GM18499 (cell line): Measurements from ENCODE around the gene FSTL4.
"Not testable (repeated sequence)": the region's sequence is repeated elsewhere in the genome, so short reads cannot be mapped to it uniquely, and the experiment has no call there.

Experiments used
- ATAC-seq: cut with Tn5 transposase; IDR thresholded peaks from one replicate; pipeline ENCODE4 v1.9.1; 2021; ENCODE audit warnings: moderate number of reproducible peaks; ENCODE audit not compliant: insufficient read depth, unreplicated experiment

The FSTL4 gene

DNA sequence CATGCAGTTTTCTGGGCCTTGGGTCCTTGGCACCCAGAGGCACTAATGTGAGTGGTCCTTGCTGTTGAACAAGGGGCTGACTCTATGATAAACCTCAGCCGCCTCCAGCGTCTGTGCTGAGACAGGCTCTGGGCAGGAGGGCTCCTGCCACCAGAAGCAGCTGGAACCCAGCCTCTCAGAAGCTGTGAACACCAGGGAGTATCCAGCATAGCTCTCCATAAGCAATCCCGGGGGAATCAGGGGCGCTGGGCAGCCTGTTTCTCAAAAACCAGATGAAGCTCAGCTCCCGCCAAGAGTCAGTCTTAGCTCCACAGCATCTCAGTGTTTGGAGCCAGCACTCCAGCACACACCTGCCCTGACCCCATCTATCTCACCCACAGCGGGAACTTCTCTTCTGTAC is 390.3 kb downstream of the FSTL4 start:
- ATAC-seq, result no peak

DNA sequence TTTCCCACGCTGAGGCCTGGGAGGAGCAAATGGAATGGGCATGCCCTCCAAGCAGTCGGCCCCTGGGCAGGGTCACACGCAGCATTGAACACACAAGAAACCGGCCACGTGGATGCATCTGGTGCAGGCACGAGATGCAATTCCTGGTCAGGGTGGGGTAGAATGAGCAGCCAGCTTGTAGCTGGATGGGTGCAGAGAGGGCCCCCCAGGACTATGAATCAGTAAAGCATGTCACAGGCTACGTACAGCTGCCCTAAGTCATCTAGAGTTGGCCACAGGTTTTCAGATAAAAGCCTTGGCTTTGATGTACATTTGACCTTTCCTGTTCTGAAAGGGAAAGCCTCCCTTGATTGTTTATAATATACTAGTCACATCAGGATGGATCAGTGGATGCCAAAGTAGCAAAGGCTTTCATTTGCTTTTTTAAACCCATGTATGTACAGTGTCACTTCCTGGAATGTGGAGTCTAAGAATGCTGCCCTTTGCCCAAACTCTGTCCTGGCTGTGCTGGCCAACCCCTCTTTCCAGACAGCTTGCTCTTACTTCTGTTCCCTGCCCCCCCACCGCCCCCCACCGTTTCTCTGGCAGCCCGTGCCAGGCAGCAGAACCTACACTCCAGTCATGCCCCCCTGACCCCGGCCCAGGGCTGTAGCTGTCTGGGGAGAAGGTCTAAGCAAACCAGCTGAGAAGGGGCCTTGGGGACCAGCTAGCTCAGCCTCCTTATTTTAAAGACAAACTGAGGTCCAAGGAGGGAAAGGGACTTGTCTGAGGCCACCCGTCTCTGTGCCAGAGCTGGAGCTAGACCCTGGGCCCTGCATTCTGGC is 391.3 kb downstream of the FSTL4 start:
- no peak for ATAC-seq

DNA sequence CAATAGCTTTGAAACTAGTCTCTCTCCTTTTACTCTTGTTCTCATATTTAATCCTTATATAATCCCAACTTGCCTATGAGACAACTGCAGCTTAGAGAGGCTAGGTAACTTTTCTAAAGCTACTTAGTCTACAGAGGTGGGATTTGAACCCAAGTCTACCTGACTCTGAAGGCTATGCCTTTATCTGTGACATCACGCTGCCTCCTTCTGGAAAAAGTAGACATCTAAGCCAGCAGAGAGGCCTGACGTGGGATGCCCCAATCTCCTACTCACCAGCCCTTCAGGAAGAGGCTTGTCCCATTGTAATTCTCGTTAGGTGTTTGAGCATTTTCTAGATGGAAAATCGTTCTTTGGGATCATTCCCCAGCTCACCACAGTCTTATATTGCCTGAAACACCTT is 393.0 kb downstream of the FSTL4 start:
- no peak for ATAC-seq

DNA sequence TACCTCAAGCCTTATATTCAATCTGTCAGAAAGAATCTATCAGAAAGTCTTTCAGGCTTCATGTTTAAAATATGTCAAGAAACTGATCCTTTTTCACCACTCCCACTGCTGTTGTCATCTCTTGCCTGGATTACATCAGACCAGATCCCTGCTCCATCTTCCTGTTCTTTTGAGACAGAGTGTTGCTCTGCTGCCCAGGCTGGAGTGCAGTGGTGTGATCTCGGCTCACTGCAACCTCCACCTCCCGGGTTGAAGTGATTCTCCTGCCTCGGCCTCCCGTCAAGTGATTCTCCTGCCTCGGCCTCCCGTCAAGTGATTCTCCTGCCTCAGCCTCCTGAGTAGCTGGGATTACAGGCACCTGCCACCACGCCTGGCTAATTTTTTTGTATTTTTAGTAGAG is 396.2 kb downstream of the FSTL4 start:
- not testable (repeated sequence) for ATAC-seq

DNA sequence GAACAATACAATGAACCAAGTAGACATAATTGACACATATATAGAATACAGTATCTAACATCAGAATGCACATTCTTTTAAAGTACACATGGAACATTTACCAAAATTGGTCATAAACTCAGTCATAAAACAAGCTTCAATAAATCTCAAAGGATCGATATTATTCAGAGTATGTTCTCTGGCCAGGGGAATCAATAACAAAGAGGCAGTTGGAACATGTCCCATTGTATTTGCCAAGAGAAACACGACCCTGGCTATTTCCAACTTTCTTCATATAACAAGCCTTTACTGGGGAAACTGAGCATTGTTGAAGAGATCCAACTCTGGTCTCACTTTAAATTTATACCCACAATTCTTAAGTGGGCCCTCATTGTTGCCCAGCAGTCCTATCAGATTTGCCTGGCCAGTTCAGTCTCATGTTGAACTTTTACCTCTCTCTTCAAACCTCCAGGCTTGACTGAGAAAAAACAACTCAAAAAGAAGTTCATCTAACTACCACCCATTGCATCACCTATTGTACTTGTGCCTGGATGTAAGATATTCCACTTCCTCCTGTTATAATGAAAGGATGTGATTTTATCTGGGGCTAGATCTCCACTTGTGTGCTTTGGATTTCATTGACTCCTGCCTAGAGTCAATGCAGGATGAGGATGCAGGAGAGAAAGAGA is 398.1 kb downstream of the FSTL4 start:
- no peak for ATAC-seq

DNA sequence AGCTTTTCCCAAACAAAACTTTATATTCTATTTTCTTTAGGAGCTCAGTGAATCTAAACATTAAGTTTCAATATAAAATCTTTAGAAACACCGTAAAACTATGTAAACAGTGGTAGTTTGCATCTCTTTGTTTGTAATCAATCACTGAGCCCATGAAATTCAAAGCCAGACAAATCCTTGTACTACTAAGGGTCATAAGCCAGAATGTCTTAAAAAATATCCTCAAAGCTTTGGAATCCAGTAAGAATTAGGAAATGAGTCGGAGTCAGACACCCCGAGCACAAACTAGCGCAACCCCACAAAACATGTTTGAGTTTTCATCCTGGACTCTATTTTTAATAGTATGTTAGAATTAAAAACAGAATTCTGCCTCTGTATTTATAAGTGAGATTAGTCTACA is 406.7 kb downstream of the FSTL4 start:
- no peak for ATAC-seq

DNA sequence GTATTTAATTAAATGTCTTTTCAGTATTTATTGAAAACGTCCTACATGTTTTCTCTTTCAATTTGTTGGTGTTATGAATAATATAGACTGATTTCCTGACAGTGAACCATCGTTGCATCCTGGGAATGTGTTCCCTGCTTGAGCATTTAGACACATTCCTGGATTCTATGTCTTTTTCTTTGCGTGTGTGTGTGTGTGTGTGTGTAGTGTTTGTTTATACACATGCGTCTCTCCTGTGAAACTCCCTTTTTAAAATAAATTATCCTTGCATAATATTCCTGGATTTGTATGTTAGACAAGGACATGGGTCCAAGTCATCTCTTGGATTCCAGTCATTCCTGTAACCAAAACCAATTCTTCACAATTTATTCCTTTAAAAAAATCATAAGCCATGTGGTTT is 407.1 kb downstream of the FSTL4 start:
- no peak for ATAC-seq

DNA sequence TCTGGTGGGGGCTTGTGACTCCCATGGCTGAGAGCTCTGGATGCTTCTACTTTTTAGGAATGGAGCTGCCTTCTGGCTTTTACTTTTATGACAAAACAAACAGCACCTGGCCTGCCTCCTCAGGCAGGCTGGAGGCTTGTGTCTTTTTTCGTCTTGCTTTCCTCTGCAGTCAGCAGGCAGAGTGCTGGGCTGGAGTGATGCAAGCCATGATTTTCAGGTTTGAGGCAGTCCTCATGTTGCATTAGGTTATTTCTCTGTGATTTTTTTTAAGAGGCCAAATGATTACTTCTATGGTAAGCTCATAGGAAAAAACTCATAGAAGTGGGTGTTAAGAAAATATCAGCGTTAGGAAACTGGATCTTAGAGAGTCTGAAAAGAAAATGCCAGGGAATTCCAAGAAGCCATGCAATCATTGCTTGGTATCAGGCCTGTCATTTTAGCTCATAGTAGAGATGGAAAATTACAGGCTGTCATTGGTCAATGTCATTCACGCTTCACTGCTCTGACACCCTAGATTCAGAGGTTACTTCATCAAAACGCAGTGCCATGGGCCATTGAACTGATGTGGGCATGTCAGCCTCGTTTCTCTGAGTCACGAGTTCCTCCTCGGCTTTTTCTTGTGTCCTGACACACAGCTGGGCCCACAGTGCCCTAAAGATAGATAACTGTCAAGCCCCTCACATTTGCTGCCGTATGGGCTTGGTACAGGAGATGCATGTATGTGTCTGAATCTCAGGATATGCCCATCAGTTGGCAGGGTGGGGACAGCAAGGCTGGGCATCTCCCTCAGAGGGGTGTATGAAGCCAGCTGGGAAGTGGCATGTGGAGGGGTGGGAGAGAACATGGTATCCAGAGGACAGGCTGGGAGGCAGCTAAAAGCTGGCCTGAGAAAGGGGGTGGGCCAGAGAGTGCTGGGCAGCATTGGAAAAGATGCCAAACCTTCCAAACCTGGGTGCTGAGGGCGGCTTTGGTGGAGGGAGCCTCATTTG is 408.7 kb downstream of the FSTL4 start:
- ATAC-seq, result no peak

DNA sequence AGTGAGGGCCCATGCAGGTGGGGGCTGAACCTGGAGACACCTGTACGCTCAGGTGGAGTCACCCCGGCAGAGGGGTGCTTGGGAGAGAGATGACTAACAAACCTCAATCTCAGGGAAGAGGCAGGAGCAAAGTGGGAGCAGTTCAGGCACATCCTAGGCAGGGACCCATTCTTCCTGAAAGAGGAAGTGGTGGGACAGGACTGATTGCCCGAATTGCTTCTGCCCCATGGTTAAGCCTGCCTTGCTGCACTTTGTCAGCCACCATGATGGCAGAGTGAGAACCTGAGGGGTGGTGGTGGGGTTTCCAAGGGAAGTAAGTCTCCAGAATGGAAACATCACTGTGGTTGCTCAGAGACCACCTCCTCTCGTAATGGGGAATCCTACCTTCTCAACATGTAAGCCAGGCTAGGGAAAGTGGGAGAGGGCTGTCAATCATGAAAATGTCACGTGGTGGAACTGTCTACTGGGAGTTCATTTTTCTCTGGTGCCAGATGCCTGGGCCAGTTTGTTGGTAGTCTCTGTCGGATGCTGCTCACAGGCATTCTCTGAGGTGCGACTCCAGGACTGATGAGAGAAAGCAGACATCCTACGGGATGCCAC is 410.2 kb downstream of the FSTL4 start:
- ATAC-seq, result no peak

DNA sequence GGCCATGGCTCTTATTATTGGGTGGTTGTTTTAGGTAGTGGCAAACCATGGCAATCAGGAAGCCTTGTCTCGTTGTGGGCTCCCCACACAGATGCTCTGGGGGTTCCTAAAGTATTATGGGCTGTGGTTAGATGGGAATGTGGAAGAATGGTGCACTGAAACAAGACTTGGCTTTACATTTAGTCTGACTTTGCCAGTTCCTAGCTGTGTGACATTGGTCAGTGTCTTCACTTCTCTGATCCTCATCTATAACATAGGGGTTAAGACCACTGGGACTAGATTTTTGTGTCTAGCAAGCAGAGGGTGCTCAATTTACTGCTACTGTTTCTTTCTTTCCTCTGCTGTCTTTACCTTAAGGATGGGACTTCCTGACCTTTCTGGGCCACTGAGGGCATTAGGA is 411.0 kb downstream of the FSTL4 start:
- ATAC-seq, result no peak

DNA sequence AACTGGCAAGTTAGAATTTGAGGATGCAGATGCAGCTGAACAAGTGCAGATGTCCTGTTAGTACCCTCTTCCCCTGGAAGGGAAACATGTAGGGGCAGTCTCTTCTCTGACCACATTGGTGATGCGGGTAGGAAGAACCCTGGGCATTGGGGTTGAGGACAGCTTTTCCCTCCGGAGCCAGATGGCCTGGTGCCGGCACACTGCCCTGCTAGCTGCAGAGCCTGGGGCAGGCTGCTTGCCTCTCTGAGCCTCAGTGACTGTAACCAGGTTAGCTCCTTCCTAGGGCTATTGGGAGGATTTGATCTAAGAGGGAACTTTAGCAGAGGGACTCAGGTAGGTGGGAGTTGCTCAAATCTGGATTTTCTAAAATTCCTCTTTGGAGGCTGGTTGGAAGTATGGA is 412.1 kb downstream of the FSTL4 start:
- ATAC-seq, result no peak

DNA sequence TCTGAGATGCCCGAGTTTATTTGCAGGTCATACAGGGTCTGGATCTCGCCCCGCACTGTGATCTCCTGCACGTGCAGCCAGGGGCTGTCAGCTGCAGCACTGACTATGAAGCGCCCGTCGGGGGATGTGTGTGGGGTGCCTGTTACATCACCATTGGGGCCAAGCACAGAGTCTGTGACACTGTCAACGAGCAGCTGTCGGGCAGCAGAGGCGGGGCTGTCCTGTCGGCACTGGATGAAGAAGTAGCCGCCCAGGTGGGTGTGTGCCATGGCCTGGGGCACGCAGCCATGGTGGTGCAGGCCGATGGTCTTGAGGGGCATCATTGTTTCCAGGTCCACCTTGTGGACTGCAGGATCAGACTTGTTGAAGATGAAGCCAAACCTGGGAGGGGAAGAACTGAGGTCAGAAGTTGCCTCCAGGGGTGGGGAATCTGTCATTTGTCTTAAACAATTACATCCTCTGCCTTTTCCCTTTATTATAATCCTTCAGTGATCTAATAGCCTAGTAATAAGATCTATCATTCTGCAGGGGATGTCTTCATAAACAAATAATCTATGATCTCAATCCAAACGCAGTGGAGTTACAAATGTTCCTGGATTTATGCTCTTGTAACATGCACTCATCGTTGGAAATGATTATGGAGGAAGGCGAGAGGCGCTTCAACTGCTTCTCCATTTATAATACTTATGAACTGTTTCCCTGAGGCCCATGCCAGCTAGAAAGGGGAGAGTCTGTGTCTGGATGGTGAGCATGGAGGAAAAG is 412.7 kb downstream of the FSTL4 start:
- ATAC-seq, result no peak

DNA sequence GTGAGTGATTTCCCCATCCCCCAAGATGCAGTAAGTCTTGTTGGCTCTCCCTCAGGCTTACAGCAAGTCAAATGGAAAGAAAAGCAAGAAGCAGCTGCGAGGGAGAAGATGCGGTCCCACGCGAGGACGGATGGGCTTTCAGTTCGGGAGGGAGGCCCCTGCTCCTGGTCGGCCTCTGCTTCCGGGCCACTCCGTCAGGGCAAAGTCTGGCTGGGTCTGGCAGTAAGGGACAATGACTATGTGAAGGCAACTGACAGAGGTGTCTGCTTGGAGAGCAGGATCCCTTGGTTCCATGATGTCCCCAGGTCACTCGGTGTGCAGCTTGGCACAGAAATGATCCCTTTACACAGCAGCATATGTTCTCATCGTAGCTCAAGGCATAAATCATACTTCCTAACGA is 413.8 kb downstream of the FSTL4 start:
- no peak for ATAC-seq

DNA sequence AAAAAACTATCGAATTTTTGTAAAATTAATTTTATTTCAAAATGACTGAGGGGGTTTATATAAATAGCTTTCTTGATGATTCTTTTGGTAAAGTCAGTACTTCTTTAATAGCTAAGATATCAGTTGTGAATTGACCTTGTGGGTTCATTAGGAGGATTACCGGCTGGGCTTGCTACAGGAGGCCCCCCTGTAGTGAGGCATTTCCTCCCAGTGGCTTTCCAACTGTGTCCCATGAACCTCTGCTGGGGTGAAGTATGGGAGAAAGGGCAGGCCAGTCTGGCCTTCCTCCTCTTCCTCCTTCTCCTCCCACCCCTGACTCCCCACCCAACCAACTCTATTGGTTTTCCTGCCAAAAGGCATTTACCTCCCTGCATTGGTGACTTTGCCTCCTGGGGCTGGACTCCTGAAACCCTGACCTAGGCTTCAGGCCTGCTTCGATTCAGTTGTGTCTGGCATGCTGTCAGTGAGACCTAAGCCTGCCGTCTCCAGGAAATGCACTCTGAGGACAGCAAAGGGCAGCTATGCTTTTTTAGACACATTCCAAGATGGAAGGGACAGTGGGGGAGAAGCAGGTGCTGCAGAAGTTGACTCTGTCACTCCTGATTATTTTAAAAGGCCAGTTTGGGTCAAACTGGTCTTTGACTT is 415.8 kb downstream of the FSTL4 start:
- no peak for ATAC-seq

DNA sequence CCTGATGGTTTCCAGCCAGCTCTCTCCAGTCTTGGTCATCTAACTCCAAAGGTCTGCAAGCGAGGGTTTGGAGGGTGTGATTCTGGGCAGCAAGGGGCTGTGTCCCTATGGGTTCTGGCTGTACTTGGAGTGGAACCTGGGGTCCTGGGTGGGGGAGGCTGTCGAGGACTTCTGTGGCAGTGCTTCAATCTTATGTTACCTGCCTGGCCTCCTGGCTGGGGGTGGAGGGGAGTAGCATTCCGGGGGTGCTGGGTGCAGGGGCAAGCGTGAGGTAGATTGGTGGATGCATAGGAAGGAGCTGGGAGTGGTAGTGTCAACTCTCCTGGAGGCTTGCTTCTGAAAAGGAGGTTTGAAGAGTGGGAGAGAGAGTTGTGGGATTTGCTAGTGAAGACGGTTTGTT is 417.1 kb downstream of the FSTL4 start:
- no peak for ATAC-seq

DNA sequence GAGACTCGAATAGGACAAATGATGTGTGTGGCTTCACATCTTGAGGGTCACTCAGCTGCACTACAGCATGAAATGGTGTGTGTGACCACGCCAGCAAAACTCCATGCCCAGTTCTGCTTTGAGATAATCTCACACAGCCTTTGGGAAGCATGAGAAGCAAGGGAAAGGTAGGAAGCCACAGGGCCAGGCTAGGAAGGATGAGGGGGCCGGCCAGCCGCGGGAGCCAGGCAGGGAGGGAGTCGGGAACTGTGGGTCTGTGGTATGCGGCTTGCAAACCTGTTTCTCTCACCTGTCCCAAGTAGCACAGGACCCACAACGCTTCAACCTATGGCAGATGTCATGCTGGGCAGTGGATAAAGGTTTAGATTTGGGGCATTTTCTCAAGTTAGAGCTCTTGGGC is 418.5 kb downstream of the FSTL4 start:
- no peak for ATAC-seq

DNA sequence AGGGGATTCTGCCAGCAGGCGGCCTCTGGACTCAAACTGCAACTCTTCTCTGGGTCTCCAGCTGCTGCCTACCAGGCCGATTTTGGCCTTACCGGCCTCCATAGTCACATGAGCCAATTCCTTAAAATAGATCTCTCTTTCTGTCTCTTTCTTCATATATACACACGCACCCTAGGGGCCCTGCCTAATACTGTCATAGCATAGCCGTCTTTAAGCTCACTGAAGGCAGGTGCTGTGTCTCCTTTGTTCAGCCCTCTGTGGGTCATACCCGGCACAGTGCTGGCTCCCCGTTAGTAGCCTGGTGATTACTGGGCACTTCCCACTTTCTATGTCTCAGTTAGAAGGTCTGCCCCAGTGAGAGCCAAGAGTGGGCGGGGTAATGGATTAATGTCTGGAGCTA is 419.6 kb downstream of the FSTL4 start:
- no peak for ATAC-seq

DNA sequence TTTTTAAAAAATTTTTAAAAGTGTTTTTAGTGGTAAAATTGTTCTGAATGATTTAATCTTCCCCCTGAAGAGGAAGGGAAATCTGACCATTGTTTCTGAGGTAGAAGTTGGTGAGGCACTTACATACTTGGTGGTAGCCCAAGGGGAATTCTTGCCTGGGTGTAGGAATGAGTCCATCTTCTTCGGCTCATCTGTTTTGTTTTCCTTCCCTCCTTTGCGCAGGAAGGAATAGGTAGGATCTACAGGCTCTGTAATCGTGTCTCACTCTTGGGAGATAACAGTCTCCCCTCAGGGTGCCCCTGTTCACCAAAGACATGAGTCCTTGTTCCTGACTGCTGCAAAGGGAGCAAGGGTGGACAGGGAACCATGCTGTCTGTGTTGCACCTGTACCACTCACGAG is 422.5 kb downstream of the FSTL4 start:
- ATAC-seq, result no peak

DNA sequence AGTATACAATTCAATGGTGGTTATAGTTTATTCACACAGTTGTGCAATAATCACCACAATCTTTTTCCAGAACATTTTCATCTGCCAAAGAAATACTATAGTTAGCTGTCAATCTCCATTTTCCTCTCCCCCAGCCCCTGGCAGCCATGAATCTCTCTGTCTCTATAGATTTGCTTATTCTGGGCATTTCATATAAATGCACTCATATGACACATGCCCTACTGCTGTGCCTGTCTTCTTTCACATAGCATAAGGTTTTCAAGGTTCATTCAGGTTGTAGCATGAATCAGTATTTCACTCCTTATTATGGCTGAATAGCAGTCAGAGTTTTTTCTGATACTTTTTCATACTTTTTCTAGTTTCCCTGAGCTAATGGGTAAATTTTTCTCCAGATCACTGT is 432.9 kb downstream of the FSTL4 start:
- no peak for ATAC-seq
